ENCODE data around the gene TSPAN14.
"Not testable (repeated sequence)": the region's sequence is repeated elsewhere in the genome, so short reads cannot be mapped to it uniquely, and the experiment has no call there.

DNA sequence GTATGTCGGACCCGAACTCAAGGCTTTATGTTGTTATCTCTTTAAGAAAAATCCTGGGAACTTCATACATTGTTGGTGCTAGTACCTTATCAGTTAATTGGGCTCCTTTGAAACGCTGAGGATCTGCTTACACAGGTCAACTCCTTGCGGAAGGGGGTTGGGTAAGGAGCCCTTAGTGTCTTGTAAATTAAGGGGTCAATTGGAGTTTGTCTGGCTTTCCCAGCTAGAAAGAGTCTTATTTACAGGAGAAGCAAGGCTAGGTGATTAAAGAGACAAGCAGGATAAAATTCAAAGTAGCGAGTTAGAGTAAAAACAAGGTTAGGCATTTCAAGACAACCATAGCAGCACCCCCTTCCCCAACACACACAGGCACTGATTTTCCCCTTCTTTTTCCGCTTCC lies 36.9 kb upstream of the TSPAN14 start:
- not testable (repeated sequence) for TF ChIP-seq POLR2A (IDR thresholded peaks at IDR 0.05)
- TF ChIP-seq, protein P1, sequence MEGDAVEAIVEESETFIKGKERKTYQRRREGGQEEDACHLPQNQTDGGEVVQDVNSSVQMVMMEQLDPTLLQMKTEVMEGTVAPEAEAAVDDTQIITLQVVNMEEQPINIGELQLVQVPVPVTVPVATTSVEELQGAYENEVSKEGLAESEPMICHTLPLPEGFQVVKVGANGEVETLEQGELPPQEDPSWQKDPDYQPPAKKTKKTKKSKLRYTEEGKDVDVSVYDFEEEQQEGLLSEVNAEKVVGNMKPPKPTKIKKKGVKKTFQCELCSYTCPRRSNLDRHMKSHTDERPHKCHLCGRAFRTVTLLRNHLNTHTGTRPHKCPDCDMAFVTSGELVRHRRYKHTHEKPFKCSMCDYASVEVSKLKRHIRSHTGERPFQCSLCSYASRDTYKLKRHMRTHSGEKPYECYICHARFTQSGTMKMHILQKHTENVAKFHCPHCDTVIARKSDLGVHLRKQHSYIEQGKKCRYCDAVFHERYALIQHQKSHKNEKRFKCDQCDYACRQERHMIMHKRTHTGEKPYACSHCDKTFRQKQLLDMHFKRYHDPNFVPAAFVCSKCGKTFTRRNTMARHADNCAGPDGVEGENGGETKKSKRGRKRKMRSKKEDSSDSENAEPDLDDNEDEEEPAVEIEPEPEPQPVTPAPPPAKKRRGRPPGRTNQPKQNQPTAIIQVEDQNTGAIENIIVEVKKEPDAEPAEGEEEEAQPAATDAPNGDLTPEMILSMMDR (IDR thresholded peaks at IDR 0.05), result not testable (repeated sequence)
